HepG2 (cell line): ENCODE measurements around the gene QKI. TPM values are rescaled to one million over a fixed set of nuclear protein-coding genes. Genes with fewer than 3 reads are reported as not detected.

ENCODE experiments used
- ATAC-seq: fragments of 200-7000 bp; cut with Tn5 transposase; 3 replicates; pipeline ENCODE4 v1.9.1; 2020; ENCODE audit warnings: mild to moderate bottlenecking, moderate library complexity
- BruUV-seq: library from RNA; stranded (reverse); fragments of 400-500 nt; replicated peaks from 2 replicates; lab custom pipeline; 2021; lab: Mats Ljungman, UMichigan
- CTCF ChIA-PET: fragments of 300-600 bp; formaldehyde crosslinking; extraction: SDS; loops from one replicate; lab custom pipeline; 2021; ENCODE audit warnings: low total read pairs, inconsistent platforms, low intra/inter-chr PET ratio; lab: Yijun Ruan, JAX
- POLR2A ChIA-PET: fragments of 350-600 bp; sonication (Branson Sonifier 250); formaldehyde crosslinking; loops from one replicate; lab custom pipeline; 2020; ENCODE audit warnings: antibody characterized with exemption, inconsistent platforms; lab: Yijun Ruan, JAX
- DNase-seq: peaks from one replicate; pipeline ENCODE4 v3.0.0-alpha.2; 2015; ENCODE audit warnings: low spot score
- FAIRE-seq: peaks from 3 replicates; lab custom pipeline; 2011; peaks lifted over from hg19 to GRCh38; lab: Jason Lieb, UNC
- H2AFZ ChIP-seq: one replicate; pipeline ENCODE4 v1.6.1; 2011; ENCODE audit warnings: low read length, inconsistent platforms
- H3K27ac ChIP-seq: fragments of 300-600 bp; 3 replicates; pipeline ENCODE4 v1.8.0; 2011; ENCODE audit warnings: mixed run types, mild to moderate bottlenecking, mixed read lengths, low read length, inconsistent platforms; ENCODE audit not compliant: insufficient read depth; ENCODE audit errors: extremely low read length
- H3K27me3 ChIP-seq, 2 experiments: fragments of 200-600 bp in 1 of 2; 2 replicates in 1 of 2; 3 replicates in 1 of 2; pipeline versions ENCODE4 v1.6.0 to v1.8.0; 2011; ENCODE audit warnings: low read length in 2 of 2, mild to moderate bottlenecking in 2 of 2, moderate library complexity in 2 of 2, inconsistent platforms in 1 of 2; ENCODE audit not compliant: insufficient read depth in 2 of 2, control insufficient read depth in 1 of 2
- H3K36me3 ChIP-seq, 2 experiments: fragments of 200-600 bp in 1 of 2; replicated peaks in 1 of 2; 2 replicates in 1 of 2; 3 replicates in 1 of 2; pipeline versions ENCODE4 v1.5.1 to v1.8.0; 2011; ENCODE audit warnings: low read length in 2 of 2, inconsistent platforms in 1 of 2; ENCODE audit not compliant: insufficient read depth in 2 of 2, control insufficient read depth in 1 of 2
- H3K4me1 ChIP-seq: 2 replicates; pipeline ENCODE4 v1.5.1; 2012; ENCODE audit warnings: low read length, inconsistent platforms; ENCODE audit not compliant: insufficient read depth
- H3K4me2 ChIP-seq: 2 replicates; pipeline ENCODE4 v1.6.0; 2011; ENCODE audit warnings: low read depth, low read length, inconsistent platforms
- H3K4me3 ChIP-seq, 3 experiments: fragments of 200-600 bp in 1 of 3; sonication (generic), shearing (Covaris generic) in 1 of 3; replicated peaks in 1 of 3; 2 replicates each; pipeline ENCODE4 v1.5.1; 2011 to 2016; ENCODE audit warnings: low read length in 3 of 3, inconsistent platforms in 2 of 3, low read depth in 2 of 3, mild to moderate bottlenecking in 2 of 3, control low read depth in 1 of 3, mixed read lengths in 1 of 3; ENCODE audit not compliant: insufficient read depth in 1 of 3
- H3K79me2 ChIP-seq: one replicate; pipeline ENCODE4 v1.6.1; 2011; ENCODE audit warnings: low read length, inconsistent platforms; ENCODE audit not compliant: insufficient read depth
- H3K9ac ChIP-seq: 2 replicates; pipeline ENCODE4 v1.6.0; 2011; ENCODE audit warnings: mild to moderate bottlenecking, low read depth, low read length, inconsistent platforms; ENCODE audit not compliant: insufficient read depth
- H3K9me3 ChIP-seq: 2 replicates; pipeline ENCODE4 v1.5.1; 2012; ENCODE audit warnings: mild to moderate bottlenecking, low read length
- H4K20me1 ChIP-seq: 2 replicates; pipeline ENCODE4 v1.6.0; 2011; ENCODE audit warnings: inconsistent platforms, mild to moderate bottlenecking, low read length, moderate library complexity; ENCODE audit not compliant: insufficient read depth
- KDM1A ChIP-seq: IDR thresholded peaks from 2 replicates; pipeline ENCODE4 v1.6.1; 2016; ENCODE audit warnings: missing compliant biosample characterization
- MAFF ChIP-seq: IDR thresholded peaks from 2 replicates; pipeline ENCODE4 v1.6.1; 2011; ENCODE audit warnings: low read depth, low read length, improper control_type of control experiment
- MAFK ChIP-seq, 2 experiments: IDR thresholded peaks in 1 of 2; conservative IDR thresholded peaks in 1 of 2; 2 replicates each; pipeline ENCODE4 v1.6.1; 2011; ENCODE audit warnings: improper control_type of control experiment in 2 of 2, low read length in 2 of 2
- MAZ ChIP-seq, 2 experiments: sonication (generic) in 1 of 2; formaldehyde crosslinking in 1 of 2; IDR thresholded peaks; 2 replicates each; pipeline versions ENCODE4 v1.5.0 to v1.6.1; 2012 to 2020; ENCODE audit warnings: low read depth in 2 of 2, mild to moderate bottlenecking in 2 of 2, borderline replicate concordance in 1 of 2, improper control_type of control experiment in 1 of 2, low read length in 1 of 2, missing genetic modification reagents in 1 of 2, moderate library complexity in 1 of 2
- SRSF4 ChIP-seq: fragments of 200-400 bp; formaldehyde crosslinking; IDR thresholded peaks from one replicate; pipeline ENCODE4 v1.6.1; 2018; ENCODE audit warnings: mild to moderate bottlenecking, low read depth, low read length, moderate library complexity; ENCODE audit not compliant: poor library complexity, severe bottlenecking
- WGBS: methylation state at CpG from one replicate; pipeline ENCODE4 v1.1.6; 2017; ENCODE audit warnings: low lambda C conversion rate; 5-methylcytosine and 5-hydroxymethylcytosine counted together
- in situ Hi-C: cut with HindIII; loops from 2 replicates; pipeline ENCODE4 v1.10.0; 2017; ENCODE audit warnings: low pct_unique_long_range_greater_than_20kb; ENCODE audit not compliant: extremely low pct_ligation_motif_present
- intact Hi-C: fragments of 100-400 bp; cut with micrococcal nuclease; formaldehyde crosslinking; loops from one replicate; pipeline ENCODE4 v1.10.0; 2022; ENCODE audit not compliant: unreplicated experiment
- polyA plus RNA-seq, 8 experiments: library from polyadenylated mRNA; depleted of rRNA in 3 of 8; stranded (reverse) in 7 of 8; unstranded in 1 of 8; fragments of >200 nt; fragmentation: Illumina TruSeq in 4 of 8; extraction: Trizol in 4 of 8; gene quantifications; 2 replicates each; pipeline versions ENCODE4 v1.2.1 to v1.2.3, GENCODE V29; 2011 to 2016; ENCODE audit warnings: low read depth in 4 of 8, missing spikeins in 1 of 8, mixed read lengths in 1 of 8; ENCODE audit not compliant: insufficient read depth in 1 of 8
- total RNA-seq, 5 experiments: library from RNA; depleted of rRNA; stranded (reverse); fragments of >200 nt; fragmentation: Illumina TruSeq; extraction: Trizol; gene quantifications; 2 replicates each; pipeline ENCODE4 v1.2.3, GENCODE V29; 2016; ENCODE audit warnings: low read depth in 1 of 5
- TF ChIP-seq, protein P1 (sequence below): sonication (generic); formaldehyde crosslinking; IDR thresholded peaks from 2 replicates; pipeline ENCODE4 v1.5.0; 2020; ENCODE audit warnings: missing genetic modification reagents
- TF ChIP-seq, protein P2 (sequence below): sonication (generic); formaldehyde crosslinking; conservative IDR thresholded peaks from 2 replicates; pipeline ENCODE4 v1.4.0; 2020; ENCODE audit warnings: missing genetic modification reagents

The QKI gene
- total and polyA plus RNA-seq, 2 of the 13 experiments (the other 11 are each of a cell fraction or from before 2014, with no cell fraction given): 136 to 137 TPM

DNA sequence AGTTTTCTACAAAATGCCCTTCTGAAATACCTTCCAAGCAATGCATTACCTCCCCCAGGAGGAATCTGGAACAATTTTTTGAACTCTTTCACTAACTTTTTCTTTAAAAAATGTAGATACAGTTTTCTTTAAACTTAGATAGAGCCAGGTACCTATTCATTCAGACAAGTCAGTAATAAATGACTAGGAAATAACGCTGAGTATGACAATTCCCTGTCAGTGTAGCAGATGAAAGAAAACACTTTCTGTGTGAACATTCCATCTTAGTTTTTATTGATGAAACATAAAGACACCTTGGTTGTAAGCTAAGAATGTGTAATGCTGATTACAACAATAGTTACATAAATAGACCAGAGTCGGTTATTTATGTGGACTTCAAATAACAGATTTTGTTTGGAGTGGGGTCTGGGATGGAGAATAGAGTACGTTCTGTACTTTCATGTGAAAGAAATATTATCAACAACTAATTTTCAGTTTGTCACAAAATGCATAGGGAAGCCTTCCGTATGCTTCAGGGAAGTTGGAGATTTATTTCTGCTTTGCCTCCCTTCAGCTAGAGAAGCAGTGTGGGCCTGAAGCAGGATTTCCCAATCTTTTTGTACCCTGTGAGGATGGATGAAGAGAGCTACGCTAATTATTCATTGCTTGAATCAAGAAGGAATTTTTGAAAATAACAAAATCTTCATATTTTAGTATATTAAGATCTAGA lies 19.2 kb upstream of the QKI start:
- Histone ChIP-seq H3K4me2 (no peak overlapping the region), H4K20me1 (no peaks in the 10 kb centered on the region), H3K27ac (no peak overlapping the region), H2AFZ (no peak overlapping the region), H3K9me3 (no peaks in the 10 kb centered on the region), H3K27me3 (no peaks in the 10 kb centered on the region), H3K36me3 (no peaks in the 10 kb centered on the region), H3K4me3 (no peak overlapping the region), H3K79me2 (no peaks in the 10 kb centered on the region), H3K9ac (no peak overlapping the region), H3K4me1 (peaks cover 4% of the 10 kb centered on the region; the same call in 1 of the 2 replicates)
- intact Hi-C loops (no loop called here), in situ Hi-C loops (no loop called here)
- 42% methylated on average over 5 of the region's 5 CpGs for WGBS
- FAIRE-seq (no peak), ATAC-seq (no peak), DNase-seq (no peak)
- POLR2A ChIA-PET: no interaction called here
- CTCF ChIA-PET: no interaction called here
- no TSS peak for BruUV-seq
- TF ChIP-seq, protein P1, sequence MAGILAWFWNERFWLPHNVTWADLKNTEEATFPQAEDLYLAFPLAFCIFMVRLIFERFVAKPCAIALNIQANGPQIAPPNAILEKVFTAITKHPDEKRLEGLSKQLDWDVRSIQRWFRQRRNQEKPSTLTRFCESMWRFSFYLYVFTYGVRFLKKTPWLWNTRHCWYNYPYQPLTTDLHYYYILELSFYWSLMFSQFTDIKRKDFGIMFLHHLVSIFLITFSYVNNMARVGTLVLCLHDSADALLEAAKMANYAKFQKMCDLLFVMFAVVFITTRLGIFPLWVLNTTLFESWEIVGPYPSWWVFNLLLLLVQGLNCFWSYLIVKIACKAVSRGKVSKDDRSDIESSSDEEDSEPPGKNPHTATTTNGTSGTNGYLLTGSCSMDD: no peak
- TF ChIP-seq, protein P2, sequence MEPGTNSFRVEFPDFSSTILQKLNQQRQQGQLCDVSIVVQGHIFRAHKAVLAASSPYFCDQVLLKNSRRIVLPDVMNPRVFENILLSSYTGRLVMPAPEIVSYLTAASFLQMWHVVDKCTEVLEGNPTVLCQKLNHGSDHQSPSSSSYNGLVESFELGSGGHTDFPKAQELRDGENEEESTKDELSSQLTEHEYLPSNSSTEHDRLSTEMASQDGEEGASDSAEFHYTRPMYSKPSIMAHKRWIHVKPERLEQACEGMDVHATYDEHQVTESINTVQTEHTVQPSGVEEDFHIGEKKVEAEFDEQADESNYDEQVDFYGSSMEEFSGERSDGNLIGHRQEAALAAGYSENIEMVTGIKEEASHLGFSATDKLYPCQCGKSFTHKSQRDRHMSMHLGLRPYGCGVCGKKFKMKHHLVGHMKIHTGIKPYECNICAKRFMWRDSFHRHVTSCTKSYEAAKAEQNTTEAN (CRISPR knock-in tag): no peak
- TF ChIP-seq MAFF (peak; percentile 86), MAZ (IDR thresholded peaks at IDR 0.05; ENCODE audit: borderline replicate concordance, low read depth, low read length) (no peak), MAZ (CRISPR knock-in tag; IDR thresholded peaks at IDR 0.05; ENCODE audit: low read depth) (no peak), SRSF4 (no peak), MAFK (conservative IDR thresholded peaks at IDR 0.05 in 1 of 2, IDR thresholded peaks at IDR 0.05 in 1 of 2; ENCODE audit: low read length in 2 of 2) (peak; percentile 83 to 88), KDM1A (CRISPR knock-in tag) (no peak)
